Measurements from ENCODE around the gene SLC23A3. TPM values are rescaled to one million over a fixed set of nuclear protein-coding genes. Genes with fewer than 3 reads are reported as not detected.

SLC23A3 gene
- total RNA-seq, 2 experiments from 2014 or later = 2.7 to 6.7 TPM

- TF ChIP-seq CTCF (conservative IDR thresholded peaks at IDR 0.05; ENCODE audit: low read length) (no peak), EZH2phosphoT487 (IDR thresholded peaks at IDR 0.05; ENCODE audit: borderline replicate concordance, low read depth, low read length) (no peak)
- TSS peak; percentile 19 for BruUV-seq (replicated peaks)
- Histone ChIP-seq H4K20me1 (ENCODE audit: insufficient read depth, low read length) (0 out of 2 replicates have a peak, but pooled peaks cover 10% of the 10 kb centered on the region), H3K9me3 (ENCODE audit: low read length) (no peaks in the 10 kb centered on the region), H3K27ac (ENCODE audit: low read depth, low read length, poor library complexity, severe bottlenecking) (no peak overlapping the region), H3K4me3 (ENCODE audit: low read depth, low read length, poor library complexity, severe bottlenecking) (no peak overlapping the region), H3K9me2 (ENCODE audit: insufficient read depth, low read length) (no peaks in the 10 kb centered on the region), H2AFZ (ENCODE audit: low read length) (no peak overlapping the region), H3K4me2 (ENCODE audit: low read length) (no peak overlapping the region), H3K4me1 (ENCODE audit: insufficient read depth, low read length, poor library complexity, severe bottlenecking) (peaks cover 10% of the 10 kb centered on the region), H3K36me3 (ENCODE audit: insufficient read depth, low read length) (peaks cover 68% of the 10 kb centered on the region), H3K79me2 (ENCODE audit: insufficient read depth, low read depth, low read length) (peaks cover 18% of the 10 kb centered on the region; the same call in 1 of the 2 replicates)
- CTCF ChIA-PET (ENCODE audit: unreplicated experiment) = no interaction called here
- POLR2A ChIA-PET = interaction anchor here (1.3 kb wide), 1 partner anchor 23 kb away, joined by 3 read pairs; the partner anchor contains the start of gene ZFAND2B
- DNase-seq (ENCODE audit: low spot score) = no peak
- intact Hi-C loops (cut with micrococcal nuclease; ENCODE audit: unreplicated experiment) = no loop called here
Measured at GRCh38 chr2:219183151-219183772, 13.4 kb upstream of the SLC23A3 start.

- POLR2A ChIA-PET = interaction anchor here (0.6 to 1.3 kb wide), 4 partner anchors 15 to 33 kb away, joined by 3 read pairs; partner anchors contain the start of gene ZFAND2B
- H4K20me1 ChIP-seq (ENCODE audit: insufficient read depth, low read length) = 0 out of 2 replicates have a peak, but pooled peaks cover 10% of the 10 kb centered on the region
- no peak overlapping the region for H3K27ac ChIP-seq (ENCODE audit: low read depth, low read length, poor library complexity, severe bottlenecking)
Measured at GRCh38 chr2:219182331-219183150, 12.7 kb upstream of the SLC23A3 start.

More at GRCh38 chr2:219182331-219183150, 12.7 kb upstream of the SLC23A3 start:
- DNase-seq (ENCODE audit: low spot score) = no peak
- H3K9me2 ChIP-seq (ENCODE audit: insufficient read depth, low read length) = no peaks in the 10 kb centered on the region
- H3K79me2 ChIP-seq (ENCODE audit: insufficient read depth, low read depth, low read length) = peaks cover 18% of the 10 kb centered on the region; the same call in 1 of the 2 replicates
- CTCF ChIA-PET (ENCODE audit: unreplicated experiment) = no interaction called here
- H3K9me3 ChIP-seq (ENCODE audit: low read length) = no peaks in the 10 kb centered on the region
- no peak overlapping the region for H2AFZ ChIP-seq (ENCODE audit: low read length)
- no peak for TF ChIP-seq EZH2phosphoT487 (IDR thresholded peaks at IDR 0.05; ENCODE audit: borderline replicate concordance, low read depth, low read length)
- TF ChIP-seq CTCF (conservative IDR thresholded peaks at IDR 0.05; ENCODE audit: low read length) = no peak
- peaks cover 68% of the 10 kb centered on the region for H3K36me3 ChIP-seq (ENCODE audit: insufficient read depth, low read length)
- peaks cover 10% of the 10 kb centered on the region for H3K4me1 ChIP-seq (ENCODE audit: insufficient read depth, low read length, poor library complexity, severe bottlenecking)
- no peak overlapping the region for H3K4me3 ChIP-seq (ENCODE audit: low read depth, low read length, poor library complexity, severe bottlenecking)
- BruUV-seq (replicated peaks) = no TSS peak
- H3K4me2 ChIP-seq (ENCODE audit: low read length) = no peak overlapping the region
- intact Hi-C loops (cut with micrococcal nuclease; ENCODE audit: unreplicated experiment) = no loop called here

Measured in OCI-LY7 (cell line).